ENCODE results near the gene EIF1. TPM values are rescaled to one million over a fixed set of nuclear protein-coding genes. Genes with fewer than 3 reads are reported as not detected.
A peak's percentile ranks its signal among the peaks of the same experiment; 100 is the strongest.

EIF1 gene
- total RNA-seq, 1 experiment from 2014 or later, result 651 TPM

DNA sequence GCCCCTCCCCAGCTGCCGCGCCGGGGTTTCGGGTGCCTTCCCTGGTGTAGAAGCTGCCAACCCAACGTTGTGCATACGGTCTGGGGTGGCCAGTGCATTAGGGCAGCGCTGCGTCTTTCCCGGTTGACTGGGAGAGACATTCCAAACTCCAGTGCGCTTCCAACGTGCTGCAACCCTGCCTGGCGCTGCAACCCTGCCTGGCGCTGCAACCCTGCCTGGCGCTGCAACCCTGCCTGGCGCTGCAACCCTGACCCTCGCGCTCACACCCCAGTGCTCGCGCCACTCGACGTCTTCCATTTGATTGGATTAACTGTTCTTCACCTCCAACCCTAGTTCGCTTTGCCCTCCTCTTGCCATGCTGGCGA is 46.2 kb downstream of the EIF1 start:
- no peak overlapping the region for H2AK5ac ChIP-seq (ENCODE audit: insufficient read length, low read length)
- H3K79me2 ChIP-seq (ENCODE audit: insufficient read depth, low read length), result no peaks in the 10 kb centered on the region
- H2BK5ac ChIP-seq (ENCODE audit: insufficient read length, low read length), result no peak overlapping the region
- no peak overlapping the region for H3K4ac ChIP-seq (ENCODE audit: low read depth, low read length)
- TF ChIP-seq, protein P1, sequence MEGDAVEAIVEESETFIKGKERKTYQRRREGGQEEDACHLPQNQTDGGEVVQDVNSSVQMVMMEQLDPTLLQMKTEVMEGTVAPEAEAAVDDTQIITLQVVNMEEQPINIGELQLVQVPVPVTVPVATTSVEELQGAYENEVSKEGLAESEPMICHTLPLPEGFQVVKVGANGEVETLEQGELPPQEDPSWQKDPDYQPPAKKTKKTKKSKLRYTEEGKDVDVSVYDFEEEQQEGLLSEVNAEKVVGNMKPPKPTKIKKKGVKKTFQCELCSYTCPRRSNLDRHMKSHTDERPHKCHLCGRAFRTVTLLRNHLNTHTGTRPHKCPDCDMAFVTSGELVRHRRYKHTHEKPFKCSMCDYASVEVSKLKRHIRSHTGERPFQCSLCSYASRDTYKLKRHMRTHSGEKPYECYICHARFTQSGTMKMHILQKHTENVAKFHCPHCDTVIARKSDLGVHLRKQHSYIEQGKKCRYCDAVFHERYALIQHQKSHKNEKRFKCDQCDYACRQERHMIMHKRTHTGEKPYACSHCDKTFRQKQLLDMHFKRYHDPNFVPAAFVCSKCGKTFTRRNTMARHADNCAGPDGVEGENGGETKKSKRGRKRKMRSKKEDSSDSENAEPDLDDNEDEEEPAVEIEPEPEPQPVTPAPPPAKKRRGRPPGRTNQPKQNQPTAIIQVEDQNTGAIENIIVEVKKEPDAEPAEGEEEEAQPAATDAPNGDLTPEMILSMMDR (conservative IDR thresholded peaks at IDR 0.05), result no peak
- H3K27ac Mint-ChIP-seq, result peak overlapping the region in 1 of 3 experiments; percentile 96; a peak in 1 of 7 replicates
- H2BK120ac ChIP-seq (ENCODE audit: low read depth, low read length, poor library complexity, severe bottlenecking), result no peak overlapping the region
- H2BK12ac ChIP-seq (ENCODE audit: insufficient read length, low read depth, low read length), result no peak overlapping the region
- no peaks in the 10 kb centered on the region for H3K9me3 ChIP-seq (ENCODE audit: control insufficient read depth, low read depth, low read length)
- no peaks in the 10 kb centered on the region; a peak in 1 of 7 replicates for H3K36me3 Mint-ChIP-seq (ENCODE audit: insufficient read depth in 1 of 3, low read depth in 3 of 3)
- H3K4me1 Mint-ChIP-seq, result peaks cover 15 to 50% of the 10 kb centered on the region in 2 experiments
- H3K9me3 Mint-ChIP-seq, result no peaks in the 10 kb centered on the region
- H3K23ac ChIP-seq (ENCODE audit: insufficient read length, low read depth, low read length), result no peak overlapping the region
- no peak overlapping the region for H3T11ph ChIP-seq (ENCODE audit: low read length)
- no peak overlapping the region for H3K9ac ChIP-seq (ENCODE audit: extremely low read depth, insufficient read length, low read length)
- H3K79me1 ChIP-seq (ENCODE audit: insufficient read depth, low read depth, low read length, poor library complexity, severe bottlenecking), result no peaks in the 10 kb centered on the region
- no peak overlapping the region for H2BK20ac ChIP-seq (ENCODE audit: low read depth, low read length, poor library complexity, severe bottlenecking)
- DNase-seq, result no peak
- peaks cover 27% of the 10 kb centered on the region; the same call in 1 of the 2 replicates for H3K27me3 ChIP-seq (ENCODE audit: insufficient read depth, low read length)
- no peak overlapping the region for H3K27ac ChIP-seq (ENCODE audit: insufficient read length, low read depth, low read length)
- H4K20me1 ChIP-seq (ENCODE audit: control insufficient read depth, insufficient read depth, insufficient read length), result no peaks in the 10 kb centered on the region
- no peak overlapping the region for H3K18ac ChIP-seq (ENCODE audit: insufficient read length, low read depth, low read length)
- H3K23me2 ChIP-seq (ENCODE audit: insufficient read length, low read depth, low read length, poor library complexity, severe bottlenecking), result peaks cover 8% of the 10 kb centered on the region
- no peak overlapping the region for H3K56ac ChIP-seq (ENCODE audit: insufficient read length, low read depth, low read length)
- no CpG with 5 or more reads among the region's 23 CpGs for WGBS (ENCODE audit: extremely low coverage, insufficient read length, low lambda C conversion rate)
- H3K27me3 Mint-ChIP-seq (ENCODE audit: low read depth), result peaks cover 80% of the 10 kb centered on the region
- H3K4me2 ChIP-seq (ENCODE audit: insufficient read depth, insufficient read length, low read length), result peak overlapping the region; percentile 54
- H4K8ac ChIP-seq (replicated peaks; ENCODE audit: insufficient read length, low read depth, low read length), result no peak overlapping the region
- H4K5ac ChIP-seq (ENCODE audit: insufficient read length, low read depth, low read length), result no peak overlapping the region
- H3K4me1 ChIP-seq (ENCODE audit: insufficient read depth, low read length), result no peaks in the 10 kb centered on the region
- no peak overlapping the region for H2BK15ac ChIP-seq (ENCODE audit: low read depth, low read length)
- H2AFZ ChIP-seq (ENCODE audit: low read length), result no peak overlapping the region
- H3K4me3 Mint-ChIP-seq, result peak overlapping the region; percentile 68 to 86
- H4K91ac ChIP-seq (ENCODE audit: insufficient read length, low read depth, low read length), result no peak overlapping the region
- H3K14ac ChIP-seq (ENCODE audit: insufficient read depth, low read length), result no peak overlapping the region
